Lower leg skin (tissue), 3 donors: Measurements from ENCODE around the gene HS3ST3A1.

ENCODE experiments used
- POLR2A ChIP-seq, 2 donors: fragments of 450-650 bp; IDR thresholded peaks; one replicate each; pipeline ENCODE4 v1.6.1; 2016 to 2017; ENCODE audit warnings: antibody characterized with exemption in 2 of 2, mild to moderate bottlenecking in 1 of 2, moderate library complexity in 1 of 2
- TF ChIP-seq, protein P1 (sequence below), 3 donors: fragments of 450-650 bp; IDR thresholded peaks; one replicate each; pipeline ENCODE4 v1.5.1; 2016; ENCODE audit warnings: antibody characterized with exemption in 3 of 3, mild to moderate bottlenecking in 3 of 3, moderate library complexity in 2 of 3

DNA sequence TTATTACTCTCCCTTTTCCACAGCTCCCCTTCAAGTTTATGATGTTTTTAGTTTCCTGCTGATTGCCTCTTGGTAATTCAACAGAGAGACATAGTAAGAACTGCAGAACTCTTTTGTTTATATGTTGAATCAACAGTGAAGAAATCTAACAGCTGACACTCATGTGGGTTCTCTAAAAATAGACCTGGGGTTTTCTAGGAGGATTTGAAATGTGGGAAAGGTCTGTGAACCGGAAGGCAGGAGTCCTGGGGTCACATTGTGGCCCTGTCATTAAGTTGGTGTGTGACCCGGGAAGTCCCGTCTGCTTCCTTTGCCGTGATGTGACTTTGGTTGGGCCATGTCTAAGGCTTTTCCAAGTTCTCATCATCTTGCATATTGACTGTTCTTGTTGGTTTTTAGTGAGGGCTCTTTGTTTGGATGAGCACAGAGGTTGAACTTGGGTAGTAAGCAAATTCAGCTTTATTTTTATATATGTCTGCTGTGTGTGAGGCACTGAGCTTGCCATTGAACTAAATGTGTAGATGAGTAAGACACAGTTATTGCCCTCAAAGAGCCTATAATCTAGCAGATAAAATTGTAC is 48.5 kb upstream of the HS3ST3A1 start:
- TF ChIP-seq, protein P1, sequence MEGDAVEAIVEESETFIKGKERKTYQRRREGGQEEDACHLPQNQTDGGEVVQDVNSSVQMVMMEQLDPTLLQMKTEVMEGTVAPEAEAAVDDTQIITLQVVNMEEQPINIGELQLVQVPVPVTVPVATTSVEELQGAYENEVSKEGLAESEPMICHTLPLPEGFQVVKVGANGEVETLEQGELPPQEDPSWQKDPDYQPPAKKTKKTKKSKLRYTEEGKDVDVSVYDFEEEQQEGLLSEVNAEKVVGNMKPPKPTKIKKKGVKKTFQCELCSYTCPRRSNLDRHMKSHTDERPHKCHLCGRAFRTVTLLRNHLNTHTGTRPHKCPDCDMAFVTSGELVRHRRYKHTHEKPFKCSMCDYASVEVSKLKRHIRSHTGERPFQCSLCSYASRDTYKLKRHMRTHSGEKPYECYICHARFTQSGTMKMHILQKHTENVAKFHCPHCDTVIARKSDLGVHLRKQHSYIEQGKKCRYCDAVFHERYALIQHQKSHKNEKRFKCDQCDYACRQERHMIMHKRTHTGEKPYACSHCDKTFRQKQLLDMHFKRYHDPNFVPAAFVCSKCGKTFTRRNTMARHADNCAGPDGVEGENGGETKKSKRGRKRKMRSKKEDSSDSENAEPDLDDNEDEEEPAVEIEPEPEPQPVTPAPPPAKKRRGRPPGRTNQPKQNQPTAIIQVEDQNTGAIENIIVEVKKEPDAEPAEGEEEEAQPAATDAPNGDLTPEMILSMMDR (IDR thresholded peaks at IDR 0.05), result no peak
- no peak for TF ChIP-seq POLR2A (IDR thresholded peaks at IDR 0.05)
